NCI-H187 (cell line): ENCODE data around the gene VPS54.
A peak's percentile ranks its signal among the peaks of the same experiment; 100 is the strongest.

ENCODE experiments used
- DNase-seq, 2 experiments: peaks; one replicate each; lab custom pipeline; 2025; lab: John Stamatoyannopoulos, UW

Gene VPS54

GRCh38 chr2:63843791-63844190 lies 175.4 kb downstream of the VPS54 start:
- DNase-seq: no peak

GRCh38 chr2:63843093-63843492 lies 176.1 kb downstream of the VPS54 start:
- no peak for DNase-seq

- peak in 1 of 2 experiments; percentile 56 for DNase-seq
Observed at GRCh38 chr2:63842149-63843061, 176.8 kb downstream of the VPS54 start.
